Left cardiac atrium (tissue), 4 donors: Measurements from ENCODE around the gene KLHL28. TPM values are rescaled to one million over a fixed set of nuclear protein-coding genes. Genes with fewer than 3 reads are reported as not detected.
A peak's percentile ranks its signal among the peaks of the same experiment; 100 is the strongest.

Experiments used
- ATAC-seq, 2 donors: fragments of 200-7000 bp; cut with Tn5 transposase; one replicate each; pipeline ENCODE4 v1.9.1; 2020; ENCODE audit warnings: mild to moderate bottlenecking in 2 of 2, moderate library complexity in 2 of 2
- DNase-seq: peaks from one replicate; pipeline ENCODE4 v3.0.0-alpha.2; 2020
- intact Hi-C, 2 donors: fragments of 100-400 bp; cut with DNase I; formaldehyde crosslinking; loops; one replicate each; pipeline versions ENCODE4 v1.14.1 to v1.15.1; 2022 to 2023
- long read RNA-seq: library from polyadenylated mRNA; unstranded; transcript quantifications from one replicate; pipeline ENCODE4 v2.0.0, GENCODE V29; 2021
- total RNA-seq, 2 donors: library from RNA; stranded (reverse); fragmentation: NEBNext Ultra II Directional; extraction: Animal tissue kit (Norgen Biotek cat#: 25700); gene quantifications; one replicate each; pipeline ENCODE4 v1.2.1, GENCODE V29; 2021
- donor health status: DM: no; HTN: yes; CAD: no.
- donor health status: DM: no; HTN: yes; CAD: no; lungs with severe emphysema.
- donor health status: DM: yes; HTN: yes; CAD: no.
- donor health status: Dilated cardiomyopathy.

Gene KLHL28
- 10 to 100 TPM; 10.5 to 10.9 TPM for total RNA-seq
- long read RNA-seq, full-length matches to known transcripts, result 1 of 6 reads
- long read RNA-seq, partial matches to known transcripts, result 2 of 6 reads
- long read RNA-seq, other reads (novel, unspliced or antisense), result 3 of 6 reads

- peak; percentile 97 for DNase-seq
- peak; percentile 96 for ATAC-seq
- intact Hi-C loops, result loop anchor here in 1 of 2 donors (5.0 to 10.0 kb wide), 2 partner anchors 123 to 176 kb away; partner anchors contain the start of genes FANCM and PRPF39
Measured at GRCh38 chr14:44961554-44962333, at the start of gene KLHL28, which contains the start of gene TOGARAM1. Gene KLHL28, minus strand, starts transcription at chr14:44961947. Its CDS starts 16,019 bp downstream, at chr14:44945928. Gene TOGARAM1, plus strand, starts transcription at chr14:44962190. Its CDS starts 232 bp downstream, at chr14:44962422.

- DNase-seq (no peak), ATAC-seq (no peak)
- intact Hi-C loops, result no loop called here
Measured at GRCh38 chr14:45003924-45004323, 42.2 kb upstream of the KLHL28 start.

- DNase-seq (no peak), ATAC-seq (no peak)
- intact Hi-C loops, result no loop called here
Measured at GRCh38 chr14:44995770-44996294, 34.1 kb upstream of the KLHL28 start.

- intact Hi-C loops, result no loop called here
- no peak for DNase-seq
- ATAC-seq, result no peak
Measured at GRCh38 chr14:44995196-44995595, 33.4 kb upstream of the KLHL28 start.

GRCh38 chr14:44990533-44990932 lies 28.8 kb upstream of the KLHL28 start:
- no peak for ATAC-seq
- no peak for DNase-seq
- intact Hi-C loops, result no loop called here

- intact Hi-C loops, result no loop called here
- no peak for DNase-seq
- ATAC-seq, result peak in 1 of 2 donors; percentile 61
Measured at GRCh38 chr14:44989497-44990440, 28.0 kb upstream of the KLHL28 start.

- DNase-seq, result no peak
- peak; percentile 74 to 76 for ATAC-seq
- intact Hi-C loops, result no loop called here
Measured at GRCh38 chr14:44988694-44989093, 26.9 kb upstream of the KLHL28 start.

- ATAC-seq (no peak), DNase-seq (no peak)
- intact Hi-C loops, result no loop called here
Measured at GRCh38 chr14:44982594-44982993, 20.8 kb upstream of the KLHL28 start.

- intact Hi-C loops, result no loop called here
- ATAC-seq (no peak), DNase-seq (no peak)
Measured at GRCh38 chr14:44981198-44981597, 19.5 kb upstream of the KLHL28 start.

GRCh38 chr14:44979740-44980356 lies 18.1 kb upstream of the KLHL28 start:
- intact Hi-C loops, result no loop called here
- peak; percentile 42 for DNase-seq
- peak; percentile 50 to 54 for ATAC-seq

GRCh38 chr14:44979273-44979672 lies 17.5 kb upstream of the KLHL28 start:
- DNase-seq (no peak), ATAC-seq (no peak)
- intact Hi-C loops, result no loop called here

GRCh38 chr14:44971459-44971858 lies 9.7 kb upstream of the KLHL28 start:
- DNase-seq, result no peak
- no peak for ATAC-seq
- intact Hi-C loops, result no loop called here

- intact Hi-C loops, result no loop called here
- ATAC-seq (no peak), DNase-seq (no peak)
Measured at GRCh38 chr14:44970907-44971306, 9.2 kb upstream of the KLHL28 start.

GRCh38 chr14:44968714-44969113 lies 7.0 kb upstream of the KLHL28 start:
- no peak for ATAC-seq
- intact Hi-C loops, result loop anchor here in 1 of 2 donors (10.0 kb wide), 1 partner anchor 116 kb away; the partner anchor contains the start of gene PRPF39

GRCh38 chr14:44966601-44967336 lies 5.0 kb upstream of the KLHL28 start:
- intact Hi-C loops, result loop anchor here in 1 of 2 donors (10.0 kb wide), 1 partner anchor 118 kb away; the partner anchor contains the start of gene PRPF39
- ATAC-seq (no peak), DNase-seq (no peak)

More at GRCh38 chr14:44968714-44969113, 7.0 kb upstream of the KLHL28 start:
- no peak for DNase-seq

- no peak for ATAC-seq
- DNase-seq, result no peak
Measured at GRCh38 chr14:44963775-44964380, 2.1 kb upstream of the KLHL28 start.

GRCh38 chr14:44963044-44963528 lies 1.3 kb upstream of the KLHL28 start:
- DNase-seq (no peak), ATAC-seq (no peak)
- intact Hi-C loops, result loop anchor here in 1 of 2 donors (5.0 to 10.0 kb wide), 2 partner anchors 122 to 174 kb away; partner anchors contain the start of genes FANCM and PRPF39

More at GRCh38 chr14:44963775-44964380, 2.1 kb upstream of the KLHL28 start:
- intact Hi-C loops, result loop anchor here in 1 of 2 donors (5.0 to 10.0 kb wide), 2 partner anchors 121 to 173 kb away; partner anchors contain the start of genes FANCM and PRPF39
